Kidney epithelial cell (primary cell): ENCODE data around the gene NEURL1B. TPM values are rescaled to one million over a fixed set of nuclear protein-coding genes. Genes with fewer than 3 reads are reported as not detected.
"Not testable (repeated sequence)": the region's sequence is repeated elsewhere in the genome, so short reads cannot be mapped to it uniquely, and the experiment has no call there.

ENCODE experiments used
- DNase-seq: peaks from one replicate; pipeline ENCODE4 v3.0.0-alpha.2; 2010; ENCODE audit warnings: low read depth
- H3K27me3 ChIP-seq: 2 replicates; pipeline ENCODE4 v1.6.0; 2011; ENCODE audit warnings: low read length; ENCODE audit not compliant: control insufficient read depth, insufficient read depth
- H3K36me3 ChIP-seq: 2 replicates; pipeline ENCODE4 v1.5.1; 2011; ENCODE audit warnings: low read length; ENCODE audit not compliant: control insufficient read depth, insufficient read depth
- H3K4me3 ChIP-seq: 2 replicates; pipeline ENCODE4 v1.5.1; 2011; ENCODE audit warnings: low read depth, mild to moderate bottlenecking, control low read depth, low read length
- total RNA-seq: library from RNA; depleted of rRNA; stranded (reverse); fragments of >200 nt; gene quantifications from 2 replicates; pipeline ENCODE4 v1.2.3, GENCODE V29; 2015
- TF ChIP-seq, protein P1 (sequence below): IDR thresholded peaks from 2 replicates; pipeline ENCODE4 v1.5.1; 2011; ENCODE audit warnings: mild to moderate bottlenecking, moderate library complexity, low read length, control low read depth, inconsistent platforms; ENCODE audit not compliant: insufficient read depth, poor library complexity, severe bottlenecking

The NEURL1B gene
- total RNA-seq, 1 donor from 2014 or later = 5.1 TPM

DNA sequence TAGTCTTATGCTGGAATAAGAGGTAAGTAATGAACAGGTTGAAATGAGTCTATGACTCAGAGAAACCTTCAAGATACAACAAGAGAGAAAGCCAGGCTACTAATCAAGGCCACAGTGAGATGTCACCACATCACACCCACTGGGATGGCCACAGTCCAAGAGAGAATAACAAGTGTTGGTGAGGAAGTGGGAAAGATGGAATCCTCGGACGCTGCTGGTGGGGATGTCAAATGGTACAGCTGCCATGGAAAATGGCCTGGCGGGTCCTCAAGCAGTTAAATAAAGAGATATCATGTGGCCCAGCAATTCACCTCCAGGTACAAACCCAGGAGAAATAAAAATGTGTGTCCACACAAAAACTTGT is 41.9 kb upstream of the NEURL1B start:
- no peak for DNase-seq
- no peak overlapping the region for H3K4me3 ChIP-seq
- peaks cover 3% of the 10 kb centered on the region for H3K27me3 ChIP-seq
- no peaks in the 10 kb centered on the region for H3K36me3 ChIP-seq
- TF ChIP-seq, protein P1, sequence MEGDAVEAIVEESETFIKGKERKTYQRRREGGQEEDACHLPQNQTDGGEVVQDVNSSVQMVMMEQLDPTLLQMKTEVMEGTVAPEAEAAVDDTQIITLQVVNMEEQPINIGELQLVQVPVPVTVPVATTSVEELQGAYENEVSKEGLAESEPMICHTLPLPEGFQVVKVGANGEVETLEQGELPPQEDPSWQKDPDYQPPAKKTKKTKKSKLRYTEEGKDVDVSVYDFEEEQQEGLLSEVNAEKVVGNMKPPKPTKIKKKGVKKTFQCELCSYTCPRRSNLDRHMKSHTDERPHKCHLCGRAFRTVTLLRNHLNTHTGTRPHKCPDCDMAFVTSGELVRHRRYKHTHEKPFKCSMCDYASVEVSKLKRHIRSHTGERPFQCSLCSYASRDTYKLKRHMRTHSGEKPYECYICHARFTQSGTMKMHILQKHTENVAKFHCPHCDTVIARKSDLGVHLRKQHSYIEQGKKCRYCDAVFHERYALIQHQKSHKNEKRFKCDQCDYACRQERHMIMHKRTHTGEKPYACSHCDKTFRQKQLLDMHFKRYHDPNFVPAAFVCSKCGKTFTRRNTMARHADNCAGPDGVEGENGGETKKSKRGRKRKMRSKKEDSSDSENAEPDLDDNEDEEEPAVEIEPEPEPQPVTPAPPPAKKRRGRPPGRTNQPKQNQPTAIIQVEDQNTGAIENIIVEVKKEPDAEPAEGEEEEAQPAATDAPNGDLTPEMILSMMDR = no peak

DNA sequence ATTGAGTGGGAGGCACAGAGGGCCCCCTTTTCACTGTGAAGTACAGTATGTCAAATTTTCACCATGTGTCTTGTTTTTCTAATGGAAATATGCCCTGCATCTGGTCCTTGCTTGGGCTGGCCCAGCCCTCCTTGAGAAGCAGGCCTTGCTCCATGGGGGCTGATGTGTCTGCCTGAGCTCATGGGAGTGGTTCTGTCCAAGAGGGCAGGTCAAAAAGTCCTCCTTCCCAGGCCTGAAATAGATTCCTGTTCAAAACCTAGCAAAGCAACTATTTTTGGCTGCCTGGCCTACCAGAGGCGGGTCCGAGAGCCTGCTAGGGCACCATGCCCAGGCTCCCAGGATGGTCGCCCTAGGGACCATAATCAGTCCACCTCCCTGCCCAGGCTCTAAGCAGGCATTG is 40.5 kb upstream of the NEURL1B start:
- DNase-seq = no peak
- TF ChIP-seq, protein P1 = no peak
- Histone ChIP-seq H3K27me3 (peaks cover 3% of the 10 kb centered on the region), H3K4me3 (no peak overlapping the region), H3K36me3 (no peaks in the 10 kb centered on the region)

DNA sequence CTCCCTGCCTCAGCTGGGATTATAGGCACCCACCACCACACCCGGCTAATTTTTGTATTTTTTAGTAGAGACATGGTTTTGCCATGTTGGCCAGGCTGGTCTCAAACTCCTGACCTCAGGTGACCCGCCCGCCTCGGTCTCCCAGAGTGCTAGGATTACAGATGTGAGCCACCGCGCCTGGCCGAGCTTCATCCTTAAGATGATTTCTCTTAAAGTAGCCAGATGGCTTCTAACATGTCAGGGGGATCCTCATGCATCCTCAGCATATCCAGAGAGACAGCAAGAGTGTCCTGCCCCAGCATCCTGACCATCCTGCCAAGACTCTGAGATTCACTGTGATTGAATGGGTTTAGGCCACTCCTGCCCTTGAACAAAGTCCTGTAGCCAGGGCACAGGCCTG is 39.5 kb upstream of the NEURL1B start:
- DNase-seq, H3K36me3 ChIP-seq, H3K4me3 ChIP-seq, H3K27me3 ChIP-seq: not testable (repeated sequence)

DNA sequence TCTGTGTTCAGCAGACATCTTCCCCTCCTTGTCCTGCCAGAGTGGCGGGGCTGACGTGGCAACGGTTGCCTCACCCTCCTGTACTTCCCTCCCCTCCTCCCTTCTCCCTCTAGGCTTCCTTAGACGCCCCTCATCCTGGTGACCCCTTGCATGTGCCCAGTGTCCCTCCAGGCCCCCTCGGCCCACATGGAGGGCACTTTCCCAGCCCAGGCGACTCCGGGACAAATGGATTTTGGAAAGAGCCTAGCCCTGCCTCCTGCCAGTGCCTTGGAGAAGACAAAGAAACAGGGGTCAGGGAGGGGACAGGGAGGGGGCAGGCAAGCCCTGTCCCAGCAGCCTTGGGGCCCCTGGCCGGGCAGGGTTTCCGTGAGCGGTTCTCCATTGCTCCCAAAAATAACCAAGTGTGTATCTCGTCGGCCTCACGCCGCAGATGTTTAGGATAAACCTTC is 38.3 kb upstream of the NEURL1B start:
- Histone ChIP-seq H3K27me3 (peaks cover 3% of the 10 kb centered on the region), H3K36me3 (no peaks in the 10 kb centered on the region), H3K4me3 (no peak overlapping the region)
- DNase-seq = no peak
- TF ChIP-seq, protein P1 = no peak

DNA sequence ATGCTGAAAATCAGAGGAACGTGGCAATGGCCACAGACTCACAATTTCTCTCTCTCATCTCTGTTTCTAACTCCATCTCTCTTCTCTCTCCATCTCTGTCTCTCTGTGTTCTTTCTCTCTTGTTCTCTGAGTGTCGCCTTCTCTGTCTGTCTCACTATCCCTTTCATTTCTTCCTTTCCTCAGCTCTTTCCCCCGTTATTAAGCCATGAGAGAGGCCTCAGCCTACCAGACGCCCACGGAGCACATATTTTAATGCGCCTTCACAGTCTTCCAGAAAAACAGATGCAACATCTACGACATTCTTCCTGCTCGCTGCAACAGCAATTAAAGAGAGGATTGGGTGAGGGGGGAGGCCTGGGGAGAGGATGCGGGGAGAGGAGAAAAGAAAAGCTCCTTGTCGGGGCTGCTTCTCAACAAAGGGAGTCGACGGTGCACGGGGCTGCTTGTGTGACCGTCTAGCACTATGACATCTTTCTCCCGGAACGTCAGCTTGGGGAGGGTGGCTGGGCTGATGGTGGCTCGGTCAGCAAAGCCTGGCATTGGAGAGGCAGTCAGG is 37.7 kb upstream of the NEURL1B start:
- H3K27me3 ChIP-seq = peaks cover 3% of the 10 kb centered on the region
- no peaks in the 10 kb centered on the region for H3K36me3 ChIP-seq
- H3K4me3 ChIP-seq = no peak overlapping the region
- TF ChIP-seq, protein P1 = no peak
- no peak for DNase-seq

DNA sequence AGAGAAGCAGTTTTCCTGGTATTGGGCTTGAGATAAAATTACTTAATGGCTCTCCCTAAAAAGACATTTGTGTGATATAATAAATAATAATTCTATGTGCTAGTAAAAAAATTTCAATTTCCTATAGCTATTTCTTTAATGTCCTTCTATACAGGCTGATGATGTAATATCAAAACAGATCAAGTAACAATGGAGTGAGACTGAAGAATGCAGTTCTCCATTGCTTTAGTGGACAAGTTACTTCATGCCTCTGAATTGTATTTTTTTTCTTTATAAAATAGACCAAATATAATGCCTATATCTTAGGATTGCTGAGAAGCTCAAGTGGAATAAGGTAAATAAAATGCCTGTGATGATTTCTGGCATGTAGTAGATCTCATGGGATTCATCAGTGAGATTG is 35.6 kb upstream of the NEURL1B start:
- no peaks in the 10 kb centered on the region for H3K36me3 ChIP-seq
- H3K4me3 ChIP-seq = no peak overlapping the region
- TF ChIP-seq, protein P1 = no peak
- DNase-seq = no peak
- peaks cover 3% of the 10 kb centered on the region for H3K27me3 ChIP-seq
